Activated T-helper 17 cell treated with anti-CD3 and anti-CD28 coated beads, Interleukin-2, amount 50 U/mL, for 72 hours (primary cell): ENCODE results near the gene SORBS1. TPM values are rescaled to one million over a fixed set of nuclear protein-coding genes. Genes with fewer than 3 reads are reported as not detected.

Experiments
- ATAC-seq: fragments of 150-1000 bp; cut with Tn5 transposase; replicated peaks from 2 replicates; pipeline ENCODE4 v1.10.0; 2021; ENCODE audit warnings: mild to moderate bottlenecking, moderate library complexity
- H3K27ac Mint-ChIP-seq: one replicate; pipeline ENCODE4 v1.8.0; 2022; ENCODE audit warnings: mixed read lengths
- H3K27me3 Mint-ChIP-seq: one replicate; pipeline ENCODE4 v1.8.0; 2022; ENCODE audit warnings: mixed read lengths
- H3K36me3 Mint-ChIP-seq: one replicate; pipeline ENCODE4 v1.8.0; 2022; ENCODE audit warnings: low read depth, mild to moderate bottlenecking, mixed read lengths
- H3K4me1 Mint-ChIP-seq: one replicate; pipeline ENCODE4 v1.8.0; 2022; ENCODE audit warnings: mixed read lengths
- H3K4me3 Mint-ChIP-seq: one replicate; pipeline ENCODE4 v1.8.0; 2022; ENCODE audit warnings: mild to moderate bottlenecking, mixed read lengths
- H3K9me3 Mint-ChIP-seq: one replicate; pipeline ENCODE4 v1.8.0; 2022; ENCODE audit warnings: mixed read lengths
- total RNA-seq, 2 donors: library from RNA; stranded (reverse); gene quantifications; one replicate each; pipeline ENCODE4 v1.2.3, GENCODE V29; 2022

The SORBS1 gene
- total RNA-seq, 2 donors from 2014 or later, result 1.1 to 3.4 TPM

GRCh38 chr10:95505084-95505610 is 56.0 kb downstream of the SORBS1 start:
- H3K4me3 Mint-ChIP-seq, result no peak overlapping the region
- peaks cover 3% of the 10 kb centered on the region for H3K27me3 Mint-ChIP-seq
- H3K4me1 Mint-ChIP-seq, result no peaks in the 10 kb centered on the region
- no peaks in the 10 kb centered on the region for H3K36me3 Mint-ChIP-seq
- H3K27ac Mint-ChIP-seq, result no peak overlapping the region
- no peak for ATAC-seq
- H3K9me3 Mint-ChIP-seq, result no peaks in the 10 kb centered on the region

- H3K4me3 Mint-ChIP-seq, result no peak overlapping the region
- H3K9me3 Mint-ChIP-seq, result no peaks in the 10 kb centered on the region
- peaks cover 3% of the 10 kb centered on the region for H3K27me3 Mint-ChIP-seq
- no peaks in the 10 kb centered on the region for H3K4me1 Mint-ChIP-seq
- ATAC-seq, result no peak
- no peak overlapping the region for H3K27ac Mint-ChIP-seq
- no peaks in the 10 kb centered on the region for H3K36me3 Mint-ChIP-seq
These were observed 56.9 kb downstream of the SORBS1 start for GRCh38 chr10:95504246-95504691.

- Mint-ChIP-seq H3K27me3 (peaks cover 3% of the 10 kb centered on the region), H3K4me1 (no peaks in the 10 kb centered on the region), H3K27ac (no peak overlapping the region), H3K4me3 (no peak overlapping the region), H3K36me3 (no peaks in the 10 kb centered on the region), H3K9me3 (no peaks in the 10 kb centered on the region)
- no peak for ATAC-seq
These were observed 57.6 kb downstream of the SORBS1 start for GRCh38 chr10:95503526-95503925.

- no peaks in the 10 kb centered on the region for H3K9me3 Mint-ChIP-seq
- H3K4me1 Mint-ChIP-seq, result no peaks in the 10 kb centered on the region
- peaks cover 3% of the 10 kb centered on the region for H3K27me3 Mint-ChIP-seq
- H3K27ac Mint-ChIP-seq, result no peak overlapping the region
- H3K4me3 Mint-ChIP-seq, result no peak overlapping the region
- no peak for ATAC-seq
- no peaks in the 10 kb centered on the region for H3K36me3 Mint-ChIP-seq
These were observed 58.2 kb downstream of the SORBS1 start for GRCh38 chr10:95503001-95503400.

GRCh38 chr10:95502377-95502776 is 58.8 kb downstream of the SORBS1 start:
- Mint-ChIP-seq H3K27ac (no peak overlapping the region), H3K9me3 (no peaks in the 10 kb centered on the region), H3K27me3 (peaks cover 6% of the 10 kb centered on the region), H3K4me1 (no peaks in the 10 kb centered on the region), H3K36me3 (no peaks in the 10 kb centered on the region), H3K4me3 (no peak overlapping the region)
- no peak for ATAC-seq

- peaks cover 5% of the 10 kb centered on the region for H3K27me3 Mint-ChIP-seq
- H3K36me3 Mint-ChIP-seq, result no peaks in the 10 kb centered on the region
- no peaks in the 10 kb centered on the region for H3K4me1 Mint-ChIP-seq
- H3K9me3 Mint-ChIP-seq, result no peaks in the 10 kb centered on the region
- no peak overlapping the region for H3K4me3 Mint-ChIP-seq
- H3K27ac Mint-ChIP-seq, result no peak overlapping the region
- no peak for ATAC-seq
These were observed 59.7 kb downstream of the SORBS1 start for GRCh38 chr10:95501203-95502094.

GRCh38 chr10:95500649-95501048 is 60.5 kb downstream of the SORBS1 start:
- no peaks in the 10 kb centered on the region for H3K36me3 Mint-ChIP-seq
- ATAC-seq, result peak; percentile 81
- H3K27me3 Mint-ChIP-seq, result peaks cover 5% of the 10 kb centered on the region
- no peaks in the 10 kb centered on the region for H3K9me3 Mint-ChIP-seq
- H3K27ac Mint-ChIP-seq, result no peak overlapping the region
- no peaks in the 10 kb centered on the region for H3K4me1 Mint-ChIP-seq
- H3K4me3 Mint-ChIP-seq, result no peak overlapping the region

- H3K4me3 Mint-ChIP-seq, result no peak overlapping the region
- H3K27me3 Mint-ChIP-seq, result peaks cover 9% of the 10 kb centered on the region
- H3K36me3 Mint-ChIP-seq, result no peaks in the 10 kb centered on the region
- H3K4me1 Mint-ChIP-seq, result no peaks in the 10 kb centered on the region
- no peaks in the 10 kb centered on the region for H3K9me3 Mint-ChIP-seq
- no peak overlapping the region for H3K27ac Mint-ChIP-seq
- ATAC-seq, result no peak
These were observed 61.1 kb downstream of the SORBS1 start for GRCh38 chr10:95500097-95500496.

GRCh38 chr10:95499482-95499989 is 61.6 kb downstream of the SORBS1 start:
- no peak for ATAC-seq
- H3K27me3 Mint-ChIP-seq, result peaks cover 9% of the 10 kb centered on the region
- no peaks in the 10 kb centered on the region for H3K4me1 Mint-ChIP-seq
- H3K9me3 Mint-ChIP-seq, result no peaks in the 10 kb centered on the region
- H3K27ac Mint-ChIP-seq, result no peak overlapping the region
- H3K36me3 Mint-ChIP-seq, result no peaks in the 10 kb centered on the region
- no peak overlapping the region for H3K4me3 Mint-ChIP-seq

- Mint-ChIP-seq H3K9me3 (no peaks in the 10 kb centered on the region), H3K4me1 (no peaks in the 10 kb centered on the region), H3K36me3 (no peaks in the 10 kb centered on the region), H3K4me3 (no peak overlapping the region), H3K27me3 (peaks cover 9% of the 10 kb centered on the region), H3K27ac (no peak overlapping the region)
- ATAC-seq, result no peak
These were observed 64.2 kb downstream of the SORBS1 start for GRCh38 chr10:95496951-95497350.

GRCh38 chr10:95496246-95496911 is 64.8 kb downstream of the SORBS1 start:
- Mint-ChIP-seq H3K4me3 (no peak overlapping the region), H3K27me3 (peaks cover 9% of the 10 kb centered on the region), H3K4me1 (no peaks in the 10 kb centered on the region), H3K27ac (no peak overlapping the region), H3K9me3 (no peaks in the 10 kb centered on the region), H3K36me3 (no peaks in the 10 kb centered on the region)
- ATAC-seq, result no peak

GRCh38 chr10:95493862-95494261 is 67.3 kb downstream of the SORBS1 start:
- Mint-ChIP-seq H3K27me3 (peaks cover 9% of the 10 kb centered on the region), H3K36me3 (no peaks in the 10 kb centered on the region), H3K27ac (no peak overlapping the region), H3K4me1 (no peaks in the 10 kb centered on the region), H3K4me3 (no peak overlapping the region), H3K9me3 (no peaks in the 10 kb centered on the region)
- ATAC-seq, result no peak

- Mint-ChIP-seq H3K9me3 (no peaks in the 10 kb centered on the region), H3K27ac (no peak overlapping the region), H3K36me3 (no peaks in the 10 kb centered on the region), H3K4me3 (no peak overlapping the region), H3K27me3 (no peaks in the 10 kb centered on the region), H3K4me1 (peaks cover 4% of the 10 kb centered on the region)
- no peak for ATAC-seq
These were observed 73.2 kb downstream of the SORBS1 start for GRCh38 chr10:95487994-95488393.

GRCh38 chr10:95485056-95485844 is 75.9 kb downstream of the SORBS1 start:
- no peaks in the 10 kb centered on the region for H3K9me3 Mint-ChIP-seq
- ATAC-seq, result peak; percentile 82
- peak overlapping the region; percentile 49 for H3K4me3 Mint-ChIP-seq
- no peaks in the 10 kb centered on the region for H3K36me3 Mint-ChIP-seq
- H3K4me1 Mint-ChIP-seq, result peaks cover 4% of the 10 kb centered on the region
- no peaks in the 10 kb centered on the region for H3K27me3 Mint-ChIP-seq
- peak overlapping the region; percentile 76 for H3K27ac Mint-ChIP-seq
